Measurements from ENCODE around the gene SLC31A1.
A peak's percentile ranks its signal among the peaks of the same experiment; 100 is the strongest.

SLC31A1 gene

DNA sequence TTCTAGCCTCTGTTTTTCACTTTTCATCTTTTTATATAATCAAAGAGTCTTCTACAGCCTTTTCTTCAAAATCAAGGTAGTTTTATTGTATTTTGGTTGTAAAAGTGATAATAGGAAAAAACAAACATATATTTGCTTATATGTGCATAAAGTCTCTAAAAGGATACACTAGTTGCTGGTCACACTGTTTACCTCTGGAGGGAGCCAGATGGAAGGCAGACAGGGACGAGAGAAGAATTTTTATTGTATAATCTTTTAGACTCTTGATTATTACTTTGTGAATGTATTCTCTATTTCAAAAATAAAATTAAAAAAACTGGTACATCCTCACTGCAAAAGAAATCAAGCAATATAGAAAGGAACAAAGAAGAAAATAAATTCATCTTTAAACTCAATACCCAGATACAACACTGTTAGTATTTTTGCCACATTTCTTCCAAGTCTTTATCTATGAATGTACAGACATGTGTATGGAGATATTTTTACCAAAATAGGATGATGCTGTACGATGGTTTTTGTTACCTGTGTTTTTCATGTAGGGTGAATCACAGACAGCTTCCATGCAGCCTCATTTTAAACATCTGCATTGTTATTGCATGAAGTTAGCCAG lies 88.0 kb downstream of the SLC31A1 start:
- Histone ChIP-seq H3K9me3 (ENCODE audit: insufficient read depth, low read length) (no peaks in the 10 kb centered on the region), H3K79me2 (ENCODE audit: insufficient read depth, low read length) (no peaks in the 10 kb centered on the region), H3K4me2 (ENCODE audit: low read depth, low read length, poor library complexity, severe bottlenecking) (no peak overlapping the region), H3K9me2 (replicated peaks; ENCODE audit: insufficient read depth, low read length) (no peaks in the 10 kb centered on the region), H3K36me3 (ENCODE audit: low read length) (no peaks in the 10 kb centered on the region), H3K27ac (ENCODE audit: low read depth, low read length) (no peak overlapping the region), H3K4me3 (ENCODE audit: insufficient read depth, low read length, poor library complexity, severe bottlenecking) (no peak overlapping the region), H3F3A (ENCODE audit: insufficient read depth) (no peaks in the 10 kb centered on the region), H4K20me1 (ENCODE audit: low read depth, low read length) (no peaks in the 10 kb centered on the region), H3K27me3 (ENCODE audit: low read length) (no peaks in the 10 kb centered on the region), H2AFZ (ENCODE audit: low read depth, low read length, severe bottlenecking) (no peak overlapping the region), H3K9ac (ENCODE audit: low read length) (no peak overlapping the region)
- TF ChIP-seq, protein P1, sequence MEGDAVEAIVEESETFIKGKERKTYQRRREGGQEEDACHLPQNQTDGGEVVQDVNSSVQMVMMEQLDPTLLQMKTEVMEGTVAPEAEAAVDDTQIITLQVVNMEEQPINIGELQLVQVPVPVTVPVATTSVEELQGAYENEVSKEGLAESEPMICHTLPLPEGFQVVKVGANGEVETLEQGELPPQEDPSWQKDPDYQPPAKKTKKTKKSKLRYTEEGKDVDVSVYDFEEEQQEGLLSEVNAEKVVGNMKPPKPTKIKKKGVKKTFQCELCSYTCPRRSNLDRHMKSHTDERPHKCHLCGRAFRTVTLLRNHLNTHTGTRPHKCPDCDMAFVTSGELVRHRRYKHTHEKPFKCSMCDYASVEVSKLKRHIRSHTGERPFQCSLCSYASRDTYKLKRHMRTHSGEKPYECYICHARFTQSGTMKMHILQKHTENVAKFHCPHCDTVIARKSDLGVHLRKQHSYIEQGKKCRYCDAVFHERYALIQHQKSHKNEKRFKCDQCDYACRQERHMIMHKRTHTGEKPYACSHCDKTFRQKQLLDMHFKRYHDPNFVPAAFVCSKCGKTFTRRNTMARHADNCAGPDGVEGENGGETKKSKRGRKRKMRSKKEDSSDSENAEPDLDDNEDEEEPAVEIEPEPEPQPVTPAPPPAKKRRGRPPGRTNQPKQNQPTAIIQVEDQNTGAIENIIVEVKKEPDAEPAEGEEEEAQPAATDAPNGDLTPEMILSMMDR (IDR thresholded peaks at IDR 0.05; ENCODE audit: insufficient read depth, low read length, poor library complexity, severe bottlenecking) = peak; percentile 63
- no peak for TF ChIP-seq EZH2phosphoT487 (conservative IDR thresholded peaks at IDR 0.05; ENCODE audit: low read length)

DNA sequence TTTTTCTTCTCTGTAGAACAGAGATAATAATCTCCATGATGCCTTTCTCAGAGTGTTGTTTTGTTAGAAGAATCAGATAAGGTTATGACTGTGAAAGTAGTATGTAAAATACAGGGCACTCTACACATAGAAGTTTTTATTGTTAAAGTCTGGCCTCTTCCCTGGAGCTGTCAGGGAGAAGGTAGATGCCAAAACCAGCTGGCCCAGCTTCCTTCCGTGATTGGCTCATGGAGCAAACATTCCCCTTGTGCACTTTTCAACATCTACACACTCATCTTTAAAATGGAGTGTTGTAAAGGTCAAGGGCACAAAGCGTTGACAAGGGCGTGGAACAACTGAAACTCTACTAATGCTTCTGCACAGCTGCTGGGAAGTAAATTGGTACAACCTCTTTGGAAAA lies 89.2 kb downstream of the SLC31A1 start:
- Histone ChIP-seq H3F3A (ENCODE audit: insufficient read depth) (no peaks in the 10 kb centered on the region), H4K20me1 (ENCODE audit: low read depth, low read length) (no peaks in the 10 kb centered on the region), H2AFZ (ENCODE audit: low read depth, low read length, severe bottlenecking) (no peak overlapping the region), H3K9me3 (ENCODE audit: insufficient read depth, low read length) (no peaks in the 10 kb centered on the region), H3K36me3 (ENCODE audit: low read length) (no peaks in the 10 kb centered on the region), H3K79me2 (ENCODE audit: insufficient read depth, low read length) (no peaks in the 10 kb centered on the region), H3K27ac (ENCODE audit: low read depth, low read length) (no peak overlapping the region), H3K4me2 (ENCODE audit: low read depth, low read length, poor library complexity, severe bottlenecking) (no peak overlapping the region), H3K4me3 (ENCODE audit: insufficient read depth, low read length, poor library complexity, severe bottlenecking) (no peak overlapping the region), H3K9ac (ENCODE audit: low read length) (no peak overlapping the region), H3K27me3 (ENCODE audit: low read length) (no peaks in the 10 kb centered on the region), H3K9me2 (replicated peaks; ENCODE audit: insufficient read depth, low read length) (no peaks in the 10 kb centered on the region)
- TF ChIP-seq EZH2phosphoT487 (conservative IDR thresholded peaks at IDR 0.05; ENCODE audit: low read length) = no peak
- TF ChIP-seq, protein P1 (IDR thresholded peaks at IDR 0.05; ENCODE audit: insufficient read depth, low read length, poor library complexity, severe bottlenecking) = no peak

DNA sequence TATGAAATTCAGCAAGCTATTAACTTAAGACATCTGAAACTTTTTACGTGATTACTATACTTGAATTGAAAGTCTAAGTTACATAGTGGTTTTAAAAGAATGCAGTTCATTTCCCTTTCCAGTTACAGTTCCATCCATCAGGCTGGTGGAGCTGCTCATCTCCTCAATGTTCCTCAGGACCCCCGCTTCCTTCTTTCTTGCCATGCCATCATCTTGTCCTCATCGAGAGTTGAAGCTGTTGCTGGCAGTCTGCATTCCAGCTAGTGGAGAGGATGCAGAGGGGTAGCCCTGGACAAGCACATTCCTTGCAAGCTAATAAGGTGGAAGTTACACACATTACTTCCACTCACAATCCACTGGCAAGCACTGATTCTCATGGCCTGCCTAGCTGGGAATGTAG lies 90.6 kb downstream of the SLC31A1 start:
- no peak overlapping the region for H3K27ac ChIP-seq (ENCODE audit: low read depth, low read length)
- H3K9me2 ChIP-seq (replicated peaks; ENCODE audit: insufficient read depth, low read length) = no peaks in the 10 kb centered on the region
- no peaks in the 10 kb centered on the region for H4K20me1 ChIP-seq (ENCODE audit: low read depth, low read length)
- H3K79me2 ChIP-seq (ENCODE audit: insufficient read depth, low read length) = no peaks in the 10 kb centered on the region
- no peaks in the 10 kb centered on the region for H3K9me3 ChIP-seq (ENCODE audit: insufficient read depth, low read length)
- H2AFZ ChIP-seq (ENCODE audit: low read depth, low read length, severe bottlenecking) = no peak overlapping the region
- no peak overlapping the region for H3K9ac ChIP-seq (ENCODE audit: low read length)
- H3K36me3 ChIP-seq (ENCODE audit: low read length) = no peaks in the 10 kb centered on the region
- no peaks in the 10 kb centered on the region for H3F3A ChIP-seq (ENCODE audit: insufficient read depth)
- H3K4me3 ChIP-seq (ENCODE audit: insufficient read depth, low read length, poor library complexity, severe bottlenecking) = no peak overlapping the region
- H3K27me3 ChIP-seq (ENCODE audit: low read length) = no peaks in the 10 kb centered on the region
- TF ChIP-seq EZH2phosphoT487 (conservative IDR thresholded peaks at IDR 0.05; ENCODE audit: low read length) = no peak
- TF ChIP-seq, protein P1 (IDR thresholded peaks at IDR 0.05; ENCODE audit: insufficient read depth, low read length, poor library complexity, severe bottlenecking) = no peak
- no peak overlapping the region for H3K4me2 ChIP-seq (ENCODE audit: low read depth, low read length, poor library complexity, severe bottlenecking)
